RWPE2 (cell line): Measurements from ENCODE around the gene TFEB.

Experiments
- ATAC-seq: fragments of 200-7000 bp; cut with Tn5 transposase; 3 replicates; pipeline ENCODE4 v1.9.1; 2021; ENCODE audit warnings: low read depth
- DNase-seq: peaks from one replicate; pipeline ENCODE4 v3.0.0-alpha.2; 2020; ENCODE audit warnings: low spot score
- H3K27ac ChIP-seq: fragments of 450-650 bp; 2 replicates; pipeline ENCODE4 v1.5.1; 2017; ENCODE audit warnings: mild to moderate bottlenecking; ENCODE audit not compliant: poor library complexity, severe bottlenecking
- H3K27me3 ChIP-seq: fragments of 250-450 bp; sonication (Bioruptor Pico); 2 replicates; pipeline ENCODE4 v1.5.1; 2021; ENCODE audit warnings: mild to moderate bottlenecking, moderate library complexity; ENCODE audit not compliant: insufficient read depth, poor library complexity, severe bottlenecking
- H3K36me3 ChIP-seq: fragments of 250-450 bp; sonication (Bioruptor Pico); 2 replicates; pipeline ENCODE4 v1.5.1; 2020; ENCODE audit warnings: low read depth, mild to moderate bottlenecking, moderate library complexity
- H3K4me1 ChIP-seq: fragments of 250-450 bp; sonication (Bioruptor Pico); 2 replicates; pipeline ENCODE4 v1.5.1; 2021; ENCODE audit warnings: mild to moderate bottlenecking, moderate library complexity; ENCODE audit not compliant: insufficient read depth, poor library complexity, severe bottlenecking
- H3K4me3 ChIP-seq: fragments of 250-450 bp; sonication (Bioruptor Pico); 2 replicates; pipeline ENCODE4 v1.5.1; 2021; ENCODE audit warnings: mild to moderate bottlenecking, moderate library complexity; ENCODE audit not compliant: severe bottlenecking
- H3K9me3 ChIP-seq: fragments of 250-450 bp; sonication (Bioruptor Pico); 2 replicates; pipeline ENCODE4 v1.5.1; 2021; ENCODE audit warnings: mild to moderate bottlenecking, moderate library complexity; ENCODE audit not compliant: severe bottlenecking
- TF ChIP-seq, protein P1 (sequence below): fragments of 450-650 bp; IDR thresholded peaks from one replicate; pipeline ENCODE4 v1.5.1; 2017; ENCODE audit warnings: mild to moderate bottlenecking, moderate library complexity; ENCODE audit not compliant: poor library complexity, severe bottlenecking

TFEB gene

DNA sequence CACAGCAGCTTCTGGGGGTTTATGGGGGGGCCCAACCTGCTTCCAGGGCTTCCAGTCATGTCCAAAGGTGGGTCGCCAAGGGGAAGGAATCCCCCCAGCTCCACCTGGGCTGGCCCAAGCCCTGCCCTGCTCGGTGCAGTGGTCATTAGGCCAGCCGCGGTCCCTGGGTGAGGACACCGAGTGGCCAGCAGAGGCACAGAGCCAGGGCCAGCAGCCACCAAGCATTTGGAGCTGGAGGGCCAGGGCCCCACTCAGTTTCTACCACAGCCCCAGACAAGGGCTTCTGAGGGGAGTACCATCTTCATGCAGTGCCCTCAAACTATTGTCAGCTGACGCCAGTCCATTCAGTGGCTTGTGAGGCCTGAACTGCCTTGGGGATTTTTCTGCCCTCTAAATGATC is 39.6 kb downstream of the TFEB start:
- Histone ChIP-seq H3K27ac (no peak overlapping the region), H3K4me3 (no peak overlapping the region), H3K9me3 (no peaks in the 10 kb centered on the region), H3K36me3 (no peaks in the 10 kb centered on the region), H3K4me1 (peaks cover 5% of the 10 kb centered on the region), H3K27me3 (no peaks in the 10 kb centered on the region)
- DNase-seq (no peak), ATAC-seq (no peak)
- TF ChIP-seq, protein P1, sequence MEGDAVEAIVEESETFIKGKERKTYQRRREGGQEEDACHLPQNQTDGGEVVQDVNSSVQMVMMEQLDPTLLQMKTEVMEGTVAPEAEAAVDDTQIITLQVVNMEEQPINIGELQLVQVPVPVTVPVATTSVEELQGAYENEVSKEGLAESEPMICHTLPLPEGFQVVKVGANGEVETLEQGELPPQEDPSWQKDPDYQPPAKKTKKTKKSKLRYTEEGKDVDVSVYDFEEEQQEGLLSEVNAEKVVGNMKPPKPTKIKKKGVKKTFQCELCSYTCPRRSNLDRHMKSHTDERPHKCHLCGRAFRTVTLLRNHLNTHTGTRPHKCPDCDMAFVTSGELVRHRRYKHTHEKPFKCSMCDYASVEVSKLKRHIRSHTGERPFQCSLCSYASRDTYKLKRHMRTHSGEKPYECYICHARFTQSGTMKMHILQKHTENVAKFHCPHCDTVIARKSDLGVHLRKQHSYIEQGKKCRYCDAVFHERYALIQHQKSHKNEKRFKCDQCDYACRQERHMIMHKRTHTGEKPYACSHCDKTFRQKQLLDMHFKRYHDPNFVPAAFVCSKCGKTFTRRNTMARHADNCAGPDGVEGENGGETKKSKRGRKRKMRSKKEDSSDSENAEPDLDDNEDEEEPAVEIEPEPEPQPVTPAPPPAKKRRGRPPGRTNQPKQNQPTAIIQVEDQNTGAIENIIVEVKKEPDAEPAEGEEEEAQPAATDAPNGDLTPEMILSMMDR: no peak

DNA sequence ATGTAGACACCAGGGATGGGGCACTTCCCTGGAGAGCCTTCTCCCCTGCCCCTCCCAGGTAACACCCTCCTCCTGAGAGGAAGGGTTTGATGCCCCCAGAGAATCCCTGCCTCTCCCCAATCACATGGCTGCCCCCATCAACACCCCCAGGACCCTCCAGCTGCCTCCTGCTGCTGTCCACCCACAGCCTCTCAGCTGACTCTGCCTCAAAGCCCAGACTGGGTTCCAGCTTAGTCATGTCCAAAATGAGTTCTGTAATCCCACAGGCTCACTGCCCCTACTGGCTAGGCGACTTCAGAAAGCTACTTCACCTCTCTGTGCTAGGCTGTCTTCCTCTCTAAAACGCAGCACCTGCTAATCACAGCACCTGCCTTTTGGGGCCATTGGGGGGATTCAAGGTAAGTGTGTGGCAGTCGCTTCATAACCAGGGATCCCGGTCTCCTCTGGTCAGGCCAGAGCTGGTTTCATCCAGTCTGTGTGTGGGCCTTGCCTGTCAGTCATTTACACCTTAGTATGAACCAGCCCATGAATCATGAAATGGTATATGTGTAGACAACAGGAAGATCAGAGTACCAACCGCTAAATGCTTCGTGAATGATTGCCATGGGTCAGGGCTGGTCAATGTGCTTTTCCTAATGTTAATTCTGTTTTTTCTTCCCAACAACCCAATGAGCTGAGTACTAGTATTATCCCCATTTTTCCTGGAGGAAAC is 40.4 kb downstream of the TFEB start:
- ATAC-seq (no peak), DNase-seq (no peak)
- H3K27me3 ChIP-seq: no peaks in the 10 kb centered on the region
- H3K9me3 ChIP-seq: no peaks in the 10 kb centered on the region
- no peak overlapping the region for H3K4me3 ChIP-seq
- peaks cover 5% of the 10 kb centered on the region for H3K4me1 ChIP-seq
- TF ChIP-seq, protein P1: no peak
- H3K27ac ChIP-seq: no peak overlapping the region
- H3K36me3 ChIP-seq: no peaks in the 10 kb centered on the region

DNA sequence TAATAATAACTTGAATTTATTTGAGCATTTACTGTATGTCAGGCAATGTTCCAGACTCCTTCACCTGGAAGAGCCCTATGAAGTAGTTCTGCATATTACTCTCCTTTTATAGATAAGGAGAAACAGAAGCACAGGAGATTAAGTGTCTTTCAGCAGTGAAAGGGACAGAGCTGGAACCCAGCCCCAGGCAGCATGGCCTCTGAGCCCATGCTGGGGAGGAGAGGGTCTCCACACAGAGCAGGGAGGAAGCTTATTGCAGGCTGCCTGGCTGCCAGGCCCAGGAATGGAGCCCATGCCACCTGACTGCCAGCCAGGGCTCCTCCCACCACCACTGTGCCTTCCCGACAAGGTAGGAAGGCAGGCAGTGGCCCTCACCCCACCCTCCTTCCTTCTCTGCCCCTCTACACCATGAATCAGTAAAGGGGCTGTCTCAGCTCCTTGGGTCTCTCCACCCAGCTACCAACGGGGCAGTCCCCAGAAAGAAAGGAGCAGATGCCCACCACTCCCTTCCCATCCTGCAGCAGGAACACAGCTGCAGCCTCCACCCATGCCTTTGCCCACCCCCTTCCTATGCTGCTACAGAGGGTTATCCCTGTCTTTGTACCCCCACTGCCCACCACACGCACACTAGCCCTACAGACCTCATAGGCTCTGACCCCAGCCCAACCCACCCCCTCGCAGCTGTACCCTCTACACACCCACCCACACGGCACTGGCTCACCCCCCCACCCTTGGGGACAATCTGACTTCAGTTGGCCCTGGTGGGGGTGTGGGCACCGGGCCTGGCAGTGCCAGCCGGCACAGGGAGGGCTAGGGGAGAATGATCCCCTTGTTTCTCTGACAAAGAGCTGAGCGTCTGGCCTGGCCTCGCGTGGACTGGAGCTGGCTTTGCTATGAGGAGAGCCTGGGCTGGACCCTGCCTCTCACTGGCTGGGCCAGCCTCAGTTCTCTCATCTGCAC is 41.8 kb downstream of the TFEB start:
- no peak overlapping the region for H3K27ac ChIP-seq
- H3K36me3 ChIP-seq: no peaks in the 10 kb centered on the region

DNA sequence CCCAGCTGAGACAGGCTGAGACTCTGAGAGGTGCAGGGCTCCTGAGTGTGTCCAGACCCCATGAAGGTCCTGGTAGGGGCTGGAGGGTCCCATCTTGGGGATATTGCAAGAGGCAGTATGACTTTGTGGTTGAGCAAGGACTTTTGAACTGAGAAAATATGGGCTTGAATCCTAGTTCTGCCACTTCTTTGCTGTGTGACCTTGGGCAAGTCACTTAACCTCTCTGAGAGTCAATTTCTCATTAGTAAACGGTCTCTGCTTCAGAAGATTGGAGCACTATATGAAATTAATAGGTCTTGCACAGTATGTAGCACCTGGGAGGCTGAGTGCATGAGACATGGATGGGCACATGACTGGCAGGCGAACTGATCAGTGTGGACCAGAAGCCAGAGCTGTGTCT is 42.7 kb downstream of the TFEB start:
- Histone ChIP-seq H3K36me3 (no peaks in the 10 kb centered on the region), H3K27ac (no peak overlapping the region), H3K4me3 (no peak overlapping the region), H3K9me3 (no peaks in the 10 kb centered on the region), H3K27me3 (no peaks in the 10 kb centered on the region), H3K4me1 (peaks cover 2% of the 10 kb centered on the region)
- ATAC-seq (no peak), DNase-seq (no peak)
- TF ChIP-seq, protein P1: no peak

More for the DNA sequence above, 41.8 kb downstream of the TFEB start:
- H3K4me1 ChIP-seq: peaks cover 5% of the 10 kb centered on the region
- H3K27me3 ChIP-seq: no peaks in the 10 kb centered on the region
- TF ChIP-seq, protein P1: no peak
- H3K9me3 ChIP-seq: no peaks in the 10 kb centered on the region
- H3K4me3 ChIP-seq: no peak overlapping the region
- ATAC-seq (peak; percentile 13; the same call in 1 of the 3 replicates), DNase-seq (no peak)
